ENCODE measurements around the gene ZNRF1. TPM values are rescaled to one million over a fixed set of nuclear protein-coding genes. Genes with fewer than 3 reads are reported as not detected.

ZNRF1 gene
- total and polyA plus RNA-seq, 2 donors from 2014 or later: 10.8 to 23.1 TPM

- Histone ChIP-seq H3K27me3 (ENCODE audit: control insufficient read depth, insufficient read depth, low read length) (no peaks in the 10 kb centered on the region), H3K4me3 (ENCODE audit: low read length in 3 of 3) (no peak overlapping the region), H3K36me3 (ENCODE audit: control insufficient read depth in 2 of 3, insufficient read depth in 3 of 3, low read length in 3 of 3) (no peaks in the 10 kb centered on the region), H3K9me3 (ENCODE audit: control insufficient read depth in 2 of 3, insufficient read depth in 1 of 3, low read length in 3 of 3) (no peaks in the 10 kb centered on the region), H3K27ac (ENCODE audit: low read depth in 2 of 2, low read length in 2 of 2) (no peak overlapping the region), H3K4me1 (ENCODE audit: control insufficient read depth in 2 of 3, insufficient read depth in 2 of 3, low read depth in 1 of 3, low read length in 3 of 3) (peaks cover 0 to 33% (median 32%) of the 10 kb centered on the region in 3 donors), H3K9ac (ENCODE audit: low read length in 3 of 3) (no peak overlapping the region)
- DNase-seq: no peak
- TF ChIP-seq CTCF (IDR thresholded peaks at IDR 0.05; ENCODE audit: borderline replicate concordance, extremely low read depth, insufficient read depth): no peak
- intact Hi-C loops (cut with DNase I): loop anchor here (5.0 kb wide), 1 partner anchor 116 kb away; the partner anchor contains the start of gene ZNRF1
- FAIRE-seq: no peak
Observed at GRCh38 chr16:75112734-75113491, 114.1 kb downstream of the ZNRF1 start.

DNA sequence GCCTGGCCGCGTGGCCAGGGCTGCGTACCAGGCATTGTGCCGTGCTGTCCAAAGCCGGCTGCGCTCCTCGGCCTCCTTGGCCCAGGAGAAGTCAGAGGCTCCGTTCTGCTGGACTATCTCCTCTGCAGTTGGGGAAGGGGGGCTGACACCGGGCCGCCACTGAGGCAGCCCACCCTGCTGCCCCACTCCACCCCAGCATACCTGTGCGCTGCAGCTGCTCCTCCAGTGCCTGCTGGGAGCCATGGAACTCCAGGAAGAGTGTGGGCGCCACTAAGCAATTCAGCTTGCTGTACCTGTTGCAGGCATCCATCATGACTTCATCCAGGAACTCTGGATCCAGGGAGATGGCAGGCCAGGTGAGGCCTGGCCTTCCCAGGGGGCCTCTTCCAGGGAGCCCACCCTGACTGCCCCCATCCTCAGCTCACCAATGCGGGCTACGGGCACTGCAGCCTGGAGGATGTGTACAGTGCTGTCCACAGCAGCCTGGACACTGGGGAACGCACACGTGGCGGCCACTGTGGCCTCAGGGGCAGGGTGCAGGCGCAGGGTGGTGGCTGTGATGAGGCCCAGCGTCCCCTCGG lies 114.8 kb downstream of the ZNRF1 start:
- H3K36me3 ChIP-seq (ENCODE audit: control insufficient read depth in 2 of 3, insufficient read depth in 3 of 3, low read length in 3 of 3): no peaks in the 10 kb centered on the region
- intact Hi-C loops (cut with DNase I): loop anchor here (5.0 kb wide), 1 partner anchor 116 kb away; the partner anchor contains the start of gene ZNRF1
- DNase-seq (no peak), FAIRE-seq (no peak)
- peaks cover 0 to 31% (median 31%) of the 10 kb centered on the region in 3 donors for H3K4me1 ChIP-seq (ENCODE audit: control insufficient read depth in 2 of 3, insufficient read depth in 2 of 3, low read depth in 1 of 3, low read length in 3 of 3)
- H3K27ac ChIP-seq (ENCODE audit: low read depth in 2 of 2, low read length in 2 of 2): no peak overlapping the region
- no peak for TF ChIP-seq CTCF (IDR thresholded peaks at IDR 0.05; ENCODE audit: borderline replicate concordance, extremely low read depth, insufficient read depth)
- no peaks in the 10 kb centered on the region for H3K9me3 ChIP-seq (ENCODE audit: control insufficient read depth in 2 of 3, insufficient read depth in 1 of 3, low read length in 3 of 3)
- H3K9ac ChIP-seq (ENCODE audit: low read length in 3 of 3): no peak overlapping the region
- no peaks in the 10 kb centered on the region for H3K27me3 ChIP-seq (ENCODE audit: control insufficient read depth, insufficient read depth, low read length)
- no peak overlapping the region for H3K4me3 ChIP-seq (ENCODE audit: low read length in 3 of 3)

- FAIRE-seq (no peak), DNase-seq (peak in 1 of 5 donors; percentile 74)
- Histone ChIP-seq H3K4me3 (ENCODE audit: low read length in 3 of 3) (no peak overlapping the region), H3K36me3 (ENCODE audit: control insufficient read depth in 2 of 3, insufficient read depth in 3 of 3, low read length in 3 of 3) (no peaks in the 10 kb centered on the region), H3K27me3 (ENCODE audit: control insufficient read depth, insufficient read depth, low read length) (no peaks in the 10 kb centered on the region), H3K4me1 (ENCODE audit: control insufficient read depth in 2 of 3, insufficient read depth in 2 of 3, low read depth in 1 of 3, low read length in 3 of 3) (peaks cover 0 to 26% (median 24%) of the 10 kb centered on the region in 3 donors), H3K27ac (ENCODE audit: low read depth in 2 of 2, low read length in 2 of 2) (no peak overlapping the region), H3K9me3 (ENCODE audit: control insufficient read depth in 2 of 3, insufficient read depth in 1 of 3, low read length in 3 of 3) (no peaks in the 10 kb centered on the region), H3K9ac (ENCODE audit: low read length in 3 of 3) (no peak overlapping the region)
- no peak for TF ChIP-seq CTCF (IDR thresholded peaks at IDR 0.05; ENCODE audit: borderline replicate concordance, extremely low read depth, insufficient read depth)
- intact Hi-C loops (cut with DNase I): loop anchor here (5.0 kb wide), 1 partner anchor 117 kb away; the partner anchor contains the start of gene ZNRF1
Observed at GRCh38 chr16:75114179-75114945, 115.5 kb downstream of the ZNRF1 start.
